Smooth muscle cell (in vitro differentiated cells): Measurements from ENCODE around the gene TRIM7. TPM values are rescaled to one million over a fixed set of nuclear protein-coding genes. Genes with fewer than 3 reads are reported as not detected.
"Not testable (repeated sequence)": the region's sequence is repeated elsewhere in the genome, so short reads cannot be mapped to it uniquely, and the experiment has no call there.

Experiments used
- DNase-seq: peaks from one replicate; lab custom pipeline; 2025; ENCODE audit not compliant: unreplicated experiment; lab: John Stamatoyannopoulos, UW
- H2AFZ ChIP-seq: fragments of 200-600 bp; sonication (generic); 2 replicates; pipeline ENCODE4 v1.6.0; 2016; ENCODE audit warnings: antibody characterized with exemption, low read depth, mild to moderate bottlenecking
- H3F3A ChIP-seq: fragments of 200-600 bp; sonication (generic); 2 replicates; pipeline ENCODE4 v1.6.0; 2017; ENCODE audit warnings: antibody characterized with exemption, low read depth
- H3K27ac ChIP-seq: fragments of 200-600 bp; sonication (generic); 2 replicates; pipeline ENCODE4 v1.5.1; 2016; ENCODE audit warnings: low read depth, mild to moderate bottlenecking
- H3K27me3 ChIP-seq: fragments of 200-600 bp; sonication (generic); 2 replicates; pipeline ENCODE4 v1.6.1; 2016; ENCODE audit warnings: low read depth, mild to moderate bottlenecking
- H3K36me3 ChIP-seq: fragments of 200-600 bp; sonication (generic); 2 replicates; pipeline ENCODE4 v1.5.1; 2016; ENCODE audit warnings: low read depth
- H3K4me1 ChIP-seq: fragments of 200-600 bp; sonication (generic); 2 replicates; pipeline ENCODE4 v1.5.1; 2016; ENCODE audit warnings: low read depth
- H3K4me2 ChIP-seq: fragments of 200-600 bp; sonication (generic); 2 replicates; pipeline ENCODE4 v1.6.0; 2016; ENCODE audit warnings: mild to moderate bottlenecking
- H3K4me3 ChIP-seq: fragments of 200-600 bp; sonication (generic); 2 replicates; pipeline ENCODE4 v1.5.1; 2016; ENCODE audit warnings: mild to moderate bottlenecking
- H3K79me2 ChIP-seq: fragments of 200-600 bp; sonication (generic); 2 replicates; pipeline ENCODE4 v1.6.0; 2016; ENCODE audit warnings: low read depth, mild to moderate bottlenecking
- H3K9ac ChIP-seq: fragments of 200-600 bp; sonication (generic); 2 replicates; pipeline ENCODE4 v1.6.0; 2016; ENCODE audit warnings: low read depth
- H3K9me3 ChIP-seq: fragments of 200-600 bp; sonication (generic); replicated peaks from 2 replicates; pipeline ENCODE4 v1.5.1; 2016; ENCODE audit warnings: low read depth
- H4K20me1 ChIP-seq: fragments of 200-600 bp; sonication (generic); 2 replicates; pipeline ENCODE4 v1.6.0; 2016; ENCODE audit warnings: low read depth
- CTCF ChIP-seq: fragments of 200-600 bp; sonication (generic); IDR thresholded peaks from 2 replicates; pipeline ENCODE4 v1.5.1; 2017; ENCODE audit warnings: borderline replicate concordance, mild to moderate bottlenecking, antibody characterized with exemption; ENCODE audit not compliant: insufficient read depth, poor library complexity, severe bottlenecking
- WGBS: methylation state at CpG from one replicate; pipeline ENCODE4 v1.1.7; 2016; ENCODE audit warnings: low lambda C conversion rate; 5-methylcytosine and 5-hydroxymethylcytosine counted together
- polyA plus RNA-seq: library from polyadenylated mRNA; unstranded; fragments of >200 nt; fragmentation: Nextera tagmentation; extraction: Ambion mirVana; gene quantifications from 2 replicates; pipeline ENCODE4 v1.2.1, GENCODE V29; 2016
- total RNA-seq: library from RNA; depleted of rRNA; stranded (reverse); fragments of >200 nt; gene quantifications from 2 replicates; pipeline ENCODE4 v1.2.3, GENCODE V29; 2014

TRIM7 gene
- total and polyA plus RNA-seq, 2 experiments from 2014 or later, result not detected

DNA sequence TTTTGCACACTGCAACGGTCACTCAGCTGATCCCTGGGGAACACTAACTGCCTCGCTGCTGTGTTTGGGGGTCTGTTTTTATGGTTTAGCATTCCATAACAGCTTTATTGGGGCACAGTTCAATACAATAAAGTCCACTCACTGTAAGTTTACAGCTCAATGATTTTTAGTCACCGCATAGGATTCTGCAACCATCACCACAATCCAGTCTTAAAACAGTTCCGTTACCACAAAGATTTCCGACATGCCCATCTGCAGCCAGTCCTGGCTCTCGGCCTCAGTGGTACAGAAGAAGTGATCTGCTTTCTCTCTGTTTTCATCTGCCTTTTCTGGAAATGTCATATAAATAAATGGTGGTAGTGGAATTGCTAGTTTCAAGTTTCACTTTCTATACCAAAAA is 34.0 kb downstream of the TRIM7 start:
- Histone ChIP-seq H3K27ac (no peak overlapping the region), H4K20me1 (no peaks in the 10 kb centered on the region), H3K79me2 (no peaks in the 10 kb centered on the region), H3F3A (peaks cover 28% of the 10 kb centered on the region), H3K9me3 (no peaks in the 10 kb centered on the region), H3K36me3 (no peaks in the 10 kb centered on the region), H3K4me1 (peaks cover 25% of the 10 kb centered on the region), H3K9ac (no peak overlapping the region), H3K4me2 (peak overlapping the region; percentile 39), H2AFZ (no peak overlapping the region), H3K27me3 (peaks cover 49% of the 10 kb centered on the region), H3K4me3 (no peak overlapping the region)
- WGBS, result 46% methylated on average over 6 of the region's 6 CpGs
- no peak for TF ChIP-seq CTCF
- DNase-seq, result no peak

DNA sequence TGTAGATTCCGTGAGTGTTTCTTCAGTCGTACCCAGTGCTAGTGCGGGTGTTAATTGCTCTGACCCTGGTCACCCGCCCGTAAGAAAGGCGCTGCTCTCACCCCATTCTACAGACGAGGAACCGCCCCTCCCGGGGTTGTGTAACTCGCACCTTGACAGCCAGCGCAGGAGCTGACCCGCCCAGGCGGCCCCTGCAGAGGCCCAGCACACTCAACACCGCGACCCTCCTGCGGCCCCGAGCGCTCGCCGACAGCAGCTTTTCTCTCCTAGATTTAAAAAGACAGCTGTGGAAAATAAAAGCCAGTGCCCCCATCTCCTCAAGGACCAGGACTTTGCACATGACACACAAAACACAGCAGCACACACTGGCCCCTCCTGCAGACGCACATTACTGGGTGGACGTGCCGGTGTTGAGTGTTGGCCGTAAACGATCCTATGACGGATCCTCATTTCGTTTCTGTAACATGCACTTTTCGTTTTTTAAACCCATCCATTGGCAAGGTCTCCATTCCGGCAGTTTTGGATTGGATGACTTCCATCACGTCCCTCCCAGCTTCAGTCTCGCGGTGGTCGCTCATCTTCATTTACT is 34.7 kb downstream of the TRIM7 start:
- H3K4me3 ChIP-seq, result peak overlapping the region; percentile 25
- H3K4me2 ChIP-seq, result peak overlapping the region; percentile 70
- H3K9me3 ChIP-seq, result no peaks in the 10 kb centered on the region
- peaks cover 44% of the 10 kb centered on the region for H3K27me3 ChIP-seq
- WGBS, result 7% methylated on average over 33 of the region's 33 CpGs
- H3K79me2 ChIP-seq, result no peaks in the 10 kb centered on the region
- DNase-seq, result no peak
- no peak overlapping the region for H3K27ac ChIP-seq
- H3F3A ChIP-seq, result peaks cover 28% of the 10 kb centered on the region
- H4K20me1 ChIP-seq, result no peaks in the 10 kb centered on the region
- TF ChIP-seq CTCF, result no peak
- H2AFZ ChIP-seq, result no peak overlapping the region
- peaks cover 25% of the 10 kb centered on the region for H3K4me1 ChIP-seq
- H3K9ac ChIP-seq, result no peak overlapping the region
- H3K36me3 ChIP-seq, result no peaks in the 10 kb centered on the region

- not testable (repeated sequence) for H3K27ac ChIP-seq, DNase-seq, H2AFZ ChIP-seq, H4K20me1 ChIP-seq, H3K9me3 ChIP-seq, H3K36me3 ChIP-seq, H3K9ac ChIP-seq, H3K79me2 ChIP-seq
- Histone ChIP-seq H3K4me3 (peak overlapping the region; percentile 25), H3K4me1 (peaks cover 25% of the 10 kb centered on the region), H3K4me2 (peak overlapping the region; percentile 70), H3K27me3 (peaks cover 38% of the 10 kb centered on the region), H3F3A (peaks cover 28% of the 10 kb centered on the region)
- 2% methylated on average over 46 of the region's 50 CpGs for WGBS
These were observed 35.3 kb downstream of the TRIM7 start for GRCh38 chr5:181169459-181170236.

GRCh38 chr5:181168595-181169118 is 36.3 kb downstream of the TRIM7 start:
- no peaks in the 10 kb centered on the region for H4K20me1 ChIP-seq
- no peak for TF ChIP-seq CTCF
- H3K4me2 ChIP-seq, result peak overlapping the region; percentile 64
- H3F3A ChIP-seq, result peaks cover 28% of the 10 kb centered on the region
- H3K27me3 ChIP-seq, result peaks cover 28% of the 10 kb centered on the region
- peaks cover 25% of the 10 kb centered on the region for H3K4me1 ChIP-seq
- WGBS, result 11% methylated on average over 14 of the region's 14 CpGs
- peak overlapping the region; percentile 1 for H3K4me3 ChIP-seq
- no peak overlapping the region for H3K9ac ChIP-seq
- H2AFZ ChIP-seq, result no peak overlapping the region
- no peaks in the 10 kb centered on the region for H3K79me2 ChIP-seq
- H3K9me3 ChIP-seq, result no peaks in the 10 kb centered on the region
- no peak for DNase-seq
- H3K36me3 ChIP-seq, result no peaks in the 10 kb centered on the region
- H3K27ac ChIP-seq, result no peak overlapping the region
